A172 (cell line): ENCODE measurements around the gene MRC1. TPM values are rescaled to one million over a fixed set of nuclear protein-coding genes. Genes with fewer than 3 reads are reported as not detected.
A peak's percentile ranks its signal among the peaks of the same experiment; 100 is the strongest.

Experiments
- DNase-seq: peaks from one replicate; pipeline ENCODE4 v3.0.0-alpha.2; 2015; ENCODE audit warnings: low spot score
- total RNA-seq: library from RNA; depleted of rRNA; stranded (reverse); fragments of >200 nt; shearing (Covaris generic); gene quantifications from 2 replicates; pipeline ENCODE4 v1.2.3, GENCODE V29; 2014; rRNA removed

The MRC1 gene
- not detected in 2 replicates for total RNA-seq

DNA sequence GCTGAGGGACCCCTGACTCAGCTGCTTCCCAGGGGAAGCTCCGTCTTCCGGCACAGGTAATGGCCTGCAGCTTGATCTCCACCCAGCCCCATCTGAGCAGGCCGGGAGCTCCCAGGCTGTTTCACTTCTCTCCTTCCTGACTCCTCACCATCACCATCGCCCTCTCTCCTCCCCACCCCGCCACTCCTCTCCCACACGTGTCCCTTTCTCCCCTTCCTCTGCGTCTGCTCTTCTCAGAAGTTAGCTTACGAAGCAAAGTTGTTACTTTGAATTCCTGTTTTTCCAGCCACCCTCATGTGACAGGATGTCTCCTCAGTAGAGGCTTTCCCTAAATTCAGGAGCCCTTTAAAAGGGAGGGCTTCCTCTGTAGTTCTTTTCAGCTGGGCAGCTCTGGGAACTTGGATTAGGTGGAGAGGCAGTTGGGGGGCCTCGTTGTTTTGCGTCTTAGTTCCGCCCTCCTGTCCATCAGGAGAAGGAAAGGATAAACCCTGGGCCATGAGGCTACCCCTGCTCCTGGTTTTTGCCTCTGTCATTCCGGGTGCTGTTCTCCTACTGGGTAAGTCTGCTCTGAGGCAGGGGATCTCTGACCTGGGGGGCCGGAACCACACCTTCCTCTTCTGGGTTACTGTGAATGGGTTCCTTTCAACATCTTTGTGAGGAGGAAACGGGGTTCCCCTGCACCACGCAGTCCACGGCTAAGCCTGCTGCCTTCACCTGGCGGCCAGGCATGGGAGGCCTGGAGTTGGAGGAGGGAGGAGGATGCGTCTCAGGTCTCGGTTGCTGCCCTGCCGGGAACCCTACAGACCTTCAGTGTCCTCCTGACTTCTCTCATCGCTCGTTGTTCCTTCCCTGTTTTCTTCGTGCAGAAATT lies at the start of gene MRC1:
MRC1 (plus strand) TSS at position 378 of the 871 bp plus-strand sequence; CDS start at position 496, 118 bp downstream.
- DNase-seq = no peak

GRCh38 chr10:17764142-17764541 lies 45.0 kb upstream of the MRC1 start:
- no peak for DNase-seq

DNA sequence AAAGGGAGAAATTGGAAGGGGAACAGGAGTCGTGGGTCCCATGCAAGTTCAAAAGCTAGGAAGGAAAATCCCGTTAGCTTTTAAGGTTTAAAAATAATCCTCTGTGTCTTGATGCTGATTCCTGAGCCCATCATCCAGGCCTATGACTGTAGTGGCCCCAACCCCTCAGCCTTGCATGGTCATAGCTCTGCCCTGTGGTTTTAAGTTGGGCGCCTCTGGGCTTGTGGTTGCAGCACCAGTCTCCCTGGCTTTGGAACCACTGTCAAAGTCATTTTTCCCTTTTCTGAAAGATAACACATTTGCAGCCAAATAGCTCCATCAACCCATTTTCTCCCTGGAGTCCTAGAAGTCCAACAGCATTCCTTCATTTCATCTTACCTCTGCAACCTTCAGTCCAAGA lies 43.5 kb upstream of the MRC1 start:
- DNase-seq = no peak

DNA sequence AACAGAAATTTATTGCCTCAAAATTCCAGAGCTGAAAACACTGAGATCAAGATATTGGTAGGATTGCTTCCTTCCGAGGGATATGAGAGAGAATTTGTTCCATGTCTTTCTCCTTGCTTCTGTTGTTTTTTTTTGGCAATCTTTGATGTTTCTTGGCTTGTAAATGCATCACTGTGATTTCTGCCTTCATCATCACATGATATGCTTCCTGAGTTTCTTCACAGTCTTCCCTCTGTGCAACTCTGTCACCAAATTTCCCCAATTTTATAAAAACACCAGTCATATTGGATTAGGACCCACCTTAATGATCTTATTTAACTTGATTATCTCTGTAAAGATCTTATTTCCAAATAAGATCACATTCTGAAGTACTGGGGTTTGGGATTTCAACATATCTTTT lies 42.4 kb upstream of the MRC1 start:
- no peak for DNase-seq

- no peak for DNase-seq
Observed at GRCh38 chr10:17768496-17768895, 40.7 kb upstream of the MRC1 start.

DNA sequence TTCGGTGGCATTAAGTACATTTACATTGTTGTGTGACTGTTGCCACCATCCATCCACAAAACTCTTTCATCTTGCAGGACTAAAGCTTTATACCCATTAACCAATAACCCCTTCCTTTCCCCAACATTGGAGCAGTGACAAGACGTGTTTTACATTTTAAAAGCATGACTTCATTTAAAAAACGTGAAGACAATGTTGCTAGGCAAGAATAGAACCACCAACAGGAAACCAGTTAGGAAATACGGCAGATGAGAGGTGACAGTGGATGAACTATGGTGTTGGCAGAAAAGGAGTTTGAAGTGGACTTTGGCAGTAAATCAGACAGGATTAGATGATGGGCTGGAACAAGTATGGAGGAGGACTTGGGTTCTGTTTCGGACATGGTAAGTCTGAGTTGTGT lies 40.2 kb upstream of the MRC1 start:
- DNase-seq = peak; percentile 18

- DNase-seq = no peak
Observed at GRCh38 chr10:17771017-17771416, 38.1 kb upstream of the MRC1 start.

DNA sequence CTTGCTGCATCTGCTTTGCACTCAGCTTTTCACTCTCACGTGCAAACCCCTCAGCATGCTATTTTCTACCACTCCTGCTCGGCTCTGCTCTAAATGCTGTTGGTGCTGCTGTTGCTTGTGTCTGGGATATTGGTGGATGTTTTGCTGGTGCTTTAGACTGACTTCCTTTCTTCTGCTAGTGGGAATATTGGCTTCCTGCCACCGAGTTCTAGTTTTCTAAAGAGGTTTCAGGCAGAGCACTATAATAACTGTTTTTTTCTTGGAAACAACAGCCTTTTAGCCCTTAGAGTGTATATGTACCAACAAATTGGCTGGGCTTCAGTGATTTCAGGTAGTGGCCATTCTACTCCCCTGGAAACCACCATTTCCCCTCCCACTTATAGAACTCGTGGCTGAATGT lies 29.4 kb upstream of the MRC1 start:
- DNase-seq = no peak

DNA sequence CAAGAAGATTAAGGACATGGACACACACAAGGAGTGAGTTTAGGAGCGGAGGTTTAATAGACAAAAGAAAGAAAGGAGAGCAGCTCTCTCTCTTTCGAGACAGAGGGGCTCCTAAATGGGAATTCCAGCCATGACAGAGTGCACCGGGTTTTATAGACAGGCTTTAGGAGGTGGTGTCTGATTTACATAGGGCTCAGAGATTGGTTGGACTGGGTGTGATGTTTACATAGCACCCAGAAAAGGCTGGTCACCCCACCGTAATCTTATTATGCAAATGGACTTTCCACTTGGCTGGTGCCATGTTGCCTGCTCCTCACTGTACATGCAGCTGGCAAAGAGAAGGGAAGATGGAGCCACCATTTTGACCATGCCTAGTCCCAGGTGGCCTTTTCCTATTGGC lies 28.4 kb upstream of the MRC1 start:
- no peak for DNase-seq

- DNase-seq = no peak
Observed at GRCh38 chr10:17781856-17782255, 27.3 kb upstream of the MRC1 start.

DNA sequence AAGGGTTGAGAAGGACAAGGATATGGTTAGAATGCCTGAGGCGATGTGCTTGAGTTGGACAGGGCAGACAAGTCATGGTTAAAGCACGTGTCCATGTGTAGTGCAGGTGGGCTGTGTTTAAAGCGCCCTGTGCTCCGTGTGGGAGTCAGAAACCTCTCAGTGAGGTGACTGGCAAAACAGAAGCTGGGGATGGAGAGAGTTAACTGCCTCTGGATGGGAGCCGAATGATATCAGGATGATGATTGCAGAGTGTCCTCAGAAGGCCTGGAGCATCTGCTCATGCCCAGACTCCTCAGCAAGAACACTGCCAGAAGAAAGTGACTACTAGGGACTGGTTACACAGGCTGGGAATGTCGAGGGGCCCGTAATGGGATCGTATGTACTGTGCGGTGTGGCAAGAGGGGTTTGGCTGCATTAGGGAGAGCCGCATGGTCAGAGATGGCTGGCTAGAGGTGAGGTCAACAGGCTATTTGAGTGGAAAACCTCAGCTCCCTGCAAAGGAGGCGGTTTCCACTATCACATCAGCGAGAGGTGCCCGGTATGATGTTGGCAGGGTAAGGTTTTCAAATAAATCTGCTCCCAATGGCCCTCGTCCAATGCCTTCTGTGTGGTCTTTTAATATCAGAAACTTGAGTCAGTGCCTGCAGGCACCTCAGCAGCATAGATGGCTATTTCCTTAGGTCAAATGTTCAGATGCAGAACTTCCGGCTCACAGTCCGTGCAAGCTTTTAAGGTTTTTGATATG lies 26.1 kb upstream of the MRC1 start:
- peak; percentile 86 for DNase-seq

DNA sequence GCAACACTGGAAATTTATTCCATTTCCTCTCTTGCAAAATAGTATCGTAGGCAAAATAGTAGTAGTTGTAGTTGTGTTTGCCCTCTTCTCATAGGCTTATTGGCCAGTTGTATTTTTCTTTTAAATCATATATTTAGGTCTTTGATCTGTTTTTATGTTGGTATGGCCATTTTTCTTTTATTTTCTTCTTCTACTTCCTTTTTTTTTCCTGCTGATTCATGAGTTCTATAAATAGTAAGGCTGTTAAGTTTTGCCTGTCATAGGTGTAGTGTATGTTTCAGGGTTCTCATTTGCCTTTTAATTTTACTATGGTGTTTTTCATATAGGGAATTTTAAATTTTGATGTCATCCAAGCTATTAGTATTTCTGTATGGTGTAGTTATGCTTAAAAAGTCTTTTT lies 25.4 kb upstream of the MRC1 start:
- DNase-seq = no peak

GRCh38 chr10:17784688-17785087 lies 24.5 kb upstream of the MRC1 start:
- peak; percentile 40 for DNase-seq

DNA sequence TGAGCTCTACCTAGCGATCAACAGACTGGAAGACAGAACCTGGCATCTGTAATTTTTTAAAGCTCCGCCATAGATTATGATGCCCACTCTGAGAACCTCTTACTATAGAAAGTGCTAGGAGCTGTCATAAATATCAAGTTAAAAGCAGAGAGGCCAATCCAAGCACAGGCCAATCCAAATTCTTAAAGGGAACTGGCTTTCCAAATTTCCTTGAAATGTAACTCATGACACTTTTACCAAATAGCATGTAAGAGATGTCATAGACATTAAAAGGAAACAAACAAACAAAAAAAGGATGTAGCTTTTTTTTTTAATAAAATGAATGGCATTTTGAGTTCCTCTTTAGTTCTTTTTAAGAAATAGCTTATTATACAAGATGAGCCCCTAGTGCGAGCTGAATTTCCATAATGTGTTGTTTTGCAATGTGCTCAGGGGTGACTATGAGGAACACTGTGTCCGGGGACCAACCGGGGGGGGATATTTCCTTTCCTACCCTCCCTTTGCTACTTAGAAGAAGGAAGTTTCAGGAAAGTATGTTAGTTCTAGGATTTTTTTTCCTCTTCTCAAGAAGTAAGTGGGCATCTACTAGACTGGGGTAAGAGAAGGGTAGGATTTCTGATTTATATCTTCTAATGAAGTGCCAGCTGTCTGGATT lies 23.7 kb upstream of the MRC1 start:
- DNase-seq = no peak

DNA sequence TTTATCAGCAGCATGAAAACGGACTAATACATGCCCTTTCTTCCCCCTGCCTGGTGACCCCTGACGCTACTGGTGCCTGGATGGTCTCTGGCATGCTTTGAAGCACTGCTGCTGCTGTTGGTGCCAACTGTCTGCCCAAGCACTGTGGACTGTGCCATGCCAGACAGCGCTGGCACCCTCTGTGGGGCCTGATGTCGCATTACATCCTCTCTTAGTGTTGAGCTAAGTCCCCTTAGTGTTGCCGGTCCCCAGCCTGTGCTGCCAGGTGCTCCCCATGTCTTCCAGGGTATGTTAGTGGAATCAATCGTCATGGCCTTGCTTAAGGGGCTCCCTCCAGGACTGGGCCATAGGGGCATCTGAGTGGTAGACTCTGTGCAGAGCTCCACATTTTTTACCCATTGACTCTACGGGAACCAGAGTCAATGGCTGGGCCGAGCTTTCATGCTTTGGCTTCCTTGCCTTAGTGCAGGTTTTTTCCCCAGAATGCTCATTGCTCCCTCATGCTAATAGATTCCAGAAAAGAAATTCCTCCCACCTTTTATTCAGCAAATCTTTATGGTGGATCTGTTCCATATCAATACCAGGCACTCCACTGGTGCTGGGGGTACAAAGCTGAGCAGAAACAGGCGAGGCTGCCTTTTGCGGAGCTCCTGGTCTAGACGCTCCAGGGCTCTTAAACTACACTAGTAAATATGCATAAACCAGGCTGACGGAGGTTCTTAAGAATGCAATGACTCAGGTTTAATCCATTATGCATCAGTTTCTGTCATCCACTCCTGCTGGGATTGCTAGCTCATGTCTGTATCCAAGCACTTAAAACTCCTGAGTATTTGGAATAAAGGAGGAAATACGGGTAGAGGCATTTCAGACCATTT lies 21.8 kb upstream of the MRC1 start:
- DNase-seq = peak; percentile 97

GRCh38 chr10:17788646-17789045 lies 20.5 kb upstream of the MRC1 start:
- DNase-seq = no peak

DNA sequence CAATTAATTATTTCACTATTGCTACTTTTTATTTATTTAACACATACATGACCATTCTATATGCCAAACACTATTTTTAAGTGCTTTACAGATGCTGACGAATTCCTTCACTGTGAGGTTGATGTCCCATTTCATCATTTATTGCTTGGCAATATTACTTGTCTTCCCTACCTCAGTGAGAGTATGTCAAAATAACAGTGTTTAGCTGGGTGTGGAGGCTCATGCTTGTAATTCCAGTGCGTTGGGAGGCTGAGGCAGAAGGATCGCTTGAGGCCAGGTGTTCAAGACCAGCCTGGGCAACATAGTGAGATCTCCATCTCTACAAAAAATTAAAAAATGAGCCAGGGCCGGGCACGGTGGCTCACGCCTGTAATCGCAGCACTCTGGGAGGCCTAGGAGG lies 19.8 kb upstream of the MRC1 start:
- no peak for DNase-seq

- DNase-seq = no peak
Observed at GRCh38 chr10:17790651-17791050, 18.5 kb upstream of the MRC1 start.

- DNase-seq = peak; percentile 5
Observed at GRCh38 chr10:17792991-17793390, 16.2 kb upstream of the MRC1 start.

DNA sequence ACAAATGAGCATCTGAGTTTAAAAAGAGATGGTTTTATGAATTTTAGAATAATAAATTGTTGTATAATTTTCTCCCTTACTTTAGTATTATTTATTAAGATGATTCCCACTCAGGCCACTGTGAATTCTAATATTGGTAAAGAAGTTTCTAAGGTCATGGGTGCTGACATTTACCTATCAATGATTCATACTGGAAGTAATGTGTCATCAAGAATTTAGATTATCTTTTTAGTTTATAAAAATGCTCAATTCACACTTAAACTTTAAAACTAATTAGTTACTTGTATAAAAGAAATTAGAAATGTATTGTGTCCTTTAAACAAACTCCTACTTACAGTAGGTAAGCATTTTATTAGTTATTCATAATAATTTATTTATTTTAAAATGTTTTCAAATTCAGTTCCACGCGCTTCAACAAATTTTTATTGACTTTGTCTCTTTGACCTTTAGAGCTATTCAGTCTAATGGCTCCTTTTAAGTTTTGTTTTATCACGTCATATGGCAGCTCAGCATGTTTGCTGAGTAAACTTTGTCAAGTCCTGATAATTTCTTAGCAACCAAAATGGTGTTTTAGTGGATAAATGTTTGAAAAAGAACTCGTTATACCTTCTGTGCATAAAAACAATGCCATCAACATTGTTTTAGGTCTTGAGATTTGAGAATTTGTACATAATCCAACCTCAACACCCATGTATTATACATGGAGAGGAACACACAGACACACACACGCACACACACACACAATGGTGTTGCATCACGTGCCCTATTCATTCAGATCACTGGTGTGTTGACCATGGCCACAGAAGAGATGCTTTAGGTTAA lies 15.1 kb upstream of the MRC1 start:
- DNase-seq = no peak

DNA sequence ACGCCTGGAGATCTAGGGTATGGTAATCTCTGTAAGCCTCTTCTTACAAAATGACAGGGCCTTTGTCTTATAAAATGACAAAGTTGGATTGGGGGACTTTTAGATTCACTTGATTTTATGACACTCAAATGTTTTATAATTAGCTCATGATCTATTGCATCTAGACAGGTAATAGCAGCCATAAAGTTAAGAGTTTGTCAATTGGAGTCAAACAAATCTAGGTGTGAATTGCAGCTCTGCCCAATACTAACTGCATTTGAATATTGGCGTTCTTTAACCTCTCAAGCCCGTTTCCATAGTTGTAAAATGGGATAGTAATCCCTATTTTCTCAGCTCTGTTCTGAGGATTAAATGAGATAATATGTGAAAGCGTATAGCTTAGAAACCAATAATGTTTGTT lies 14.1 kb upstream of the MRC1 start:
- no peak for DNase-seq
